ENCODE data around the gene RAI14.

The RAI14 gene

GRCh38 chr5:34869256-34869655 lies 213.1 kb downstream of the RAI14 start:
- FAIRE-seq (no peak), DNase-seq (ENCODE audit: extremely low spot score, insufficient read length, low read depth) (no peak)

- FAIRE-seq (no peak), DNase-seq (ENCODE audit: extremely low spot score, insufficient read length, low read depth) (no peak)
Observed at GRCh38 chr5:34870382-34870781, 214.3 kb downstream of the RAI14 start.

GRCh38 chr5:34876275-34876674 lies 220.1 kb downstream of the RAI14 start:
- no peak for FAIRE-seq
- DNase-seq (ENCODE audit: extremely low spot score, insufficient read length, low read depth): no peak

- no peak for DNase-seq (ENCODE audit: extremely low spot score, insufficient read length, low read depth)
- FAIRE-seq: no peak
Observed at GRCh38 chr5:34881246-34881645, 225.1 kb downstream of the RAI14 start.
